Lower leg skin (tissue), 4 donors: Measurements from ENCODE around the gene FBXL20. TPM values are rescaled to one million over a fixed set of nuclear protein-coding genes. Genes with fewer than 3 reads are reported as not detected.

Experiments
- DNase-seq, 2 donors: peaks; one replicate each; pipeline ENCODE4 v3.0.0-alpha.2; 2019; ENCODE audit warnings: low spot score in 2 of 2
- H3K4me3 ChIP-seq: fragments of 200-600 bp; sonication (generic); 2 replicates; pipeline ENCODE4 v1.5.1; 2017; ENCODE audit warnings: mild to moderate bottlenecking, low read depth; ENCODE audit not compliant: poor library complexity, severe bottlenecking
- POLR2A ChIP-seq, 2 donors: fragments of 450-650 bp; IDR thresholded peaks; one replicate each; pipeline ENCODE4 v1.6.1; 2016 to 2017; ENCODE audit warnings: antibody characterized with exemption in 2 of 2, mild to moderate bottlenecking in 1 of 2, moderate library complexity in 1 of 2
- WGBS, 2 donors: methylation state at CpG; one replicate each; pipeline ENCODE4 v1.1.5; 2018; 5-methylcytosine and 5-hydroxymethylcytosine counted together
- intact Hi-C: fragments of 100-400 bp; cut with DNase I; formaldehyde crosslinking; loops from one replicate; pipeline ENCODE4 v1.15.0; 2023; ENCODE audit warnings: low total_unique reads
- total RNA-seq, 4 donors: library from RNA; depleted of rRNA; stranded (reverse); fragments of >200 nt; gene quantifications; one replicate each; pipeline ENCODE4 v1.1.0, GENCODE V29; 2016
- TF ChIP-seq, protein P1 (sequence below), 3 donors: fragments of 450-650 bp; IDR thresholded peaks; one replicate each; pipeline ENCODE4 v1.5.1; 2016; ENCODE audit warnings: antibody characterized with exemption in 3 of 3, mild to moderate bottlenecking in 3 of 3, moderate library complexity in 2 of 3

FBXL20 gene
- total RNA-seq, 4 donors from 2014 or later: 20.5 to 45.2 (median 30.8) TPM

DNA sequence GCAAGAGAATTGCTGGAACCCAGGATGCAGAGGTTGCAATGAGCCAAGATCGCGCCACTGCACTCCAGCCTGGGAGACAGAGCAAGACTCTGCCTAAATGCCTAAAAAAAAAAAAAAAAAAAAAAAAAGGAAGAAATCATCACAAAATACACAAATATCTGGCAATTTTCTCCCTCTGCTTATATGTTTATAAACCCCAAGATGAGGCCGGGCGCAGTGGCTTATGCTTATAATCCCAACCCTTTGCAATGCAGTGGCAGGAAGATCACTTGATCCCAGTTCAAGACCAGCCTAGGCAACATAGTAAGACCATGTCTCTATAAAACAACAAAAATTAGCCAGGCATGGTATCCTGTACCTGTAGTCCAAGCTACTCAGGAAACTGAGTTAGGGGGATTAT lies 28.2 kb upstream of the FBXL20 start:
- intact Hi-C loops: no loop called here
- WGBS, 2 donors: 90 to 100% methylated on average over 4 of the region's 4 CpGs
- DNase-seq: peak in 1 of 2 donors; percentile 52

DNA sequence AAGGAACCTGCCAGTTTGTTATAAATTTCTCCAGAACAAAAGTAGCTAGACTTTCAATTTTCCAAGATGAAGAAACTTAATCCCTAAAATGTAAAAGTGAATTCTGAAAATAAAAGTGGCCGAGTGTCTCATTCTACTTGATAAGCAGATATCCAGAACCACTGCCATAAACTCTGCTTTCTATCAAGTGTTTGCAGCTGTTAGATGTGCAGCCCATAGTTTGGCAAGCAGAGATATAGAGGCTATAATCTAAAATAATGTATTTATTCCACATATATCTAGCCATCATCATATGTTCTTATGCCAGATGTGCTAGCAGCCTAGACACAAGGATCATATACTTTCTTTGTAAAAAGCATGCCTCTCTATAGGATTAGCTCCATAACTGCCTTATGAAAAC lies 14.7 kb upstream of the FBXL20 start:
- intact Hi-C loops: no loop called here
- no peak for TF ChIP-seq POLR2A (IDR thresholded peaks at IDR 0.05)
- TF ChIP-seq, protein P1, sequence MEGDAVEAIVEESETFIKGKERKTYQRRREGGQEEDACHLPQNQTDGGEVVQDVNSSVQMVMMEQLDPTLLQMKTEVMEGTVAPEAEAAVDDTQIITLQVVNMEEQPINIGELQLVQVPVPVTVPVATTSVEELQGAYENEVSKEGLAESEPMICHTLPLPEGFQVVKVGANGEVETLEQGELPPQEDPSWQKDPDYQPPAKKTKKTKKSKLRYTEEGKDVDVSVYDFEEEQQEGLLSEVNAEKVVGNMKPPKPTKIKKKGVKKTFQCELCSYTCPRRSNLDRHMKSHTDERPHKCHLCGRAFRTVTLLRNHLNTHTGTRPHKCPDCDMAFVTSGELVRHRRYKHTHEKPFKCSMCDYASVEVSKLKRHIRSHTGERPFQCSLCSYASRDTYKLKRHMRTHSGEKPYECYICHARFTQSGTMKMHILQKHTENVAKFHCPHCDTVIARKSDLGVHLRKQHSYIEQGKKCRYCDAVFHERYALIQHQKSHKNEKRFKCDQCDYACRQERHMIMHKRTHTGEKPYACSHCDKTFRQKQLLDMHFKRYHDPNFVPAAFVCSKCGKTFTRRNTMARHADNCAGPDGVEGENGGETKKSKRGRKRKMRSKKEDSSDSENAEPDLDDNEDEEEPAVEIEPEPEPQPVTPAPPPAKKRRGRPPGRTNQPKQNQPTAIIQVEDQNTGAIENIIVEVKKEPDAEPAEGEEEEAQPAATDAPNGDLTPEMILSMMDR (IDR thresholded peaks at IDR 0.05): no peak
- H3K4me3 ChIP-seq: no peak overlapping the region
- WGBS, 2 donors: 85 to 95% methylated on average over 1 of the region's 1 CpG
- DNase-seq: no peak

More for the DNA sequence above, 28.2 kb upstream of the FBXL20 start:
- TF ChIP-seq, protein P1 (IDR thresholded peaks at IDR 0.05): no peak
- no peak for TF ChIP-seq POLR2A (IDR thresholded peaks at IDR 0.05)
- no peak overlapping the region for H3K4me3 ChIP-seq

DNA sequence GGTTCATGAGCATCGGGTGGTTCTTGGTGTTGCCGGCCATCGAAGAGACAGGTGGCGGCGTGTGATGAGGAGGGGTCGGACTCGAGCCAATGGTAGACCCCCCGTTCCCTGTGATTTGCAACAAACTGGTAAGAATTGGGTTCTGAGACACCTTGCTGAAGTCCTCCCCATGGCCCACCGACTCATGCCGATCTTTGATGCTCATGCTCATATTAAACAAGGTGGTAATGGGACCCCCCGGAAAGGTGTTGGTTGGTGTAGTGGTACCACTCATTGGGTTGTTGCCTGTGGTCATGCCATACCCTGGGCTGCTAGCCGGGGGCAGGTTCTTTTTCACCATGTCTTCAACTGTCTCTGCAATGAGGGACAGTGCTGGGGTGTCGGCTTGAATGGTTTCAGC lies 8.9 kb upstream of the FBXL20 start:
- DNase-seq: peak in 1 of 2 donors; percentile 50
- no peak overlapping the region for H3K4me3 ChIP-seq
- WGBS, 2 donors: 96 to 97% methylated on average over 13 of the region's 13 CpGs
- TF ChIP-seq, protein P1 (IDR thresholded peaks at IDR 0.05): no peak
- TF ChIP-seq POLR2A (IDR thresholded peaks at IDR 0.05): no peak
- intact Hi-C loops: no loop called here

DNA sequence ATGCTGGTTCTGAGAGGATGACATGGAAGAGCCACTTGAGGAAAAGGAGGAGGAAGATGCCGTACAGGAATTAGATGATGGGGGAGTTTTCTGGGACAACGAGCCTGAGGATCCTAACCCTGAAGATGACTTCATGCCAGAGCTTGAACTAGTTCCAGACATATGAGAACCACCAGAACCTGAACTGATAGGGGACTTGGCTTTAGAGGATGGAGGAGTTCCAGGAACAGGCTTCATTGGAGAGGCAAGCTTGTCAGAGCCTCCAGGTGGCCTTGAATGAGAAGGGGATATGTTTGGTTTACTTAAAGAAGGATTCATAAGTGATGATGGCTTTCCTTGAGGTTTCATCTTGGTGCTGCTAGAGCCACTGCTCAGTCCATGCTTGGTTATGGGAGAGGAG lies 6.9 kb upstream of the FBXL20 start:
- WGBS, 2 donors: 63 to 82% methylated on average over 2 of the region's 2 CpGs
- H3K4me3 ChIP-seq: no peak overlapping the region
- no peak for TF ChIP-seq POLR2A (IDR thresholded peaks at IDR 0.05)
- TF ChIP-seq, protein P1 (IDR thresholded peaks at IDR 0.05): no peak
- peak in 1 of 2 donors; percentile 46 for DNase-seq
- intact Hi-C loops: no loop called here

DNA sequence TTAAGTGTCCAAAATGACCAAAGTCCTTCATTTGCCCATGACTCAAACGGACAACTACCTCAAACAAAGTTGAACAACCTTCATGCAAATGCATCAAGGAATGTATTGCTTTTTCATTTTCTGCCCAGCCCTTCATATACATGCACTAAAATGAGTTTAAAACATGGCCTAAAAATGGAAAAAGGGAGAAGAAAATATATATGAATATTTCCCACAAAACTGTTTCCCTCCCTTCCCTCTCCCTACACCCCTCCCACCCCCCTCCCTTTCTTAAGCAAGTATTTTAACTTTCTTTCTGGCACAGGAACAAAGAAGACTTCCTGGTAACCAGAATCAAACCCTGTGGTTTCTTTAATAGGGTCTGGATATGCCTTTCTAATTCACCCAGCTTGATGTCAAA lies 5.5 kb upstream of the FBXL20 start:
- no peak for DNase-seq
- intact Hi-C loops: no loop called here
- no peak overlapping the region for H3K4me3 ChIP-seq
- TF ChIP-seq POLR2A (IDR thresholded peaks at IDR 0.05): no peak
- TF ChIP-seq, protein P1 (IDR thresholded peaks at IDR 0.05): no peak
- 74 to 81% methylated on average over 1 of the region's 1 CpG for whole genome bisulfite sequencing, 2 donors

DNA sequence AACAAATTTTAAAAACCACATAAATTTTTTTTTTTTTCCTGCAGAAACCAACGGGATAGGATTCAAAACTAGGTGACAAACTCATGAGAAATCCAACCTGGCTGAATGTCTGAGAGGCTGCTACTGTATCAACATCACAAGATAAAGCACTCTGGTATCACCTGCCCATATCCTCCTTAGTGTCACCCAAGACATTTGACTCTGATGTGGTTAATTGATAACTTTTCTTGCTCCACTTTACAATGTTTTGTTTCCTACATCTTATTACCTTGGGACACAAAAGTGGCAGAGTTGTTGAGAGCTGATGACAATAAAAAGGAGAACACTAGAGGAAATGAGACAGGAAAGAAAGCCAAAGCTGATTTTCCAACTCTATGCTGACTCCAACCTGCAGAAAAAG lies 4.0 kb upstream of the FBXL20 start:
- intact Hi-C loops: no loop called here
- 60 to 75% methylated on average over 1 of the region's 1 CpG for WGBS, 2 donors
- TF ChIP-seq, protein P1 (IDR thresholded peaks at IDR 0.05): no peak
- TF ChIP-seq POLR2A (IDR thresholded peaks at IDR 0.05): no peak
- H3K4me3 ChIP-seq: no peak overlapping the region
- no peak for DNase-seq
